Measurements from ENCODE around the gene CEP128.
"Not testable (repeated sequence)": the region's sequence is repeated elsewhere in the genome, so short reads cannot be mapped to it uniquely, and the experiment has no call there.

The CEP128 gene

DNA sequence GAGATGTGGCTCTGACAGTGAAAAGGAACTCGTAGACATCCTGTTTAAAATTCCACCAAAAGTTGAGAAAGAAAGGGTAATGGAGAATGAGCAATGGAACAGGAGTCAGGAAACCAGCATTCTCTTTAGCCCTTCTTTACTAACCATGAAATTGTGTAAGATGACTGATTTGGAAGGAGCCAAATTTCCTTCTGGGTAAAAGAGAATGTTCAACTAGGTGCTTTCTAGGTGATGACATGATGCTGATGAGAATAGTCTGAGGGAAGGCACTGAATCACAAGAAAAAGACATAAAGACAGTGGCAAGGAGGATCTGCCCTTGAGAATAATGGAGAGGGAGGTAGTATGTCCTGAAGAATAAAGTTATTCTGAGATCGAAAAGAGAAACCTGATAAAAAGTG lies 16.1 kb upstream of the CEP128 start:
- H3K27me3 ChIP-seq, result peaks cover 12% of the 10 kb centered on the region
- peaks cover 11 to 14% of the 10 kb centered on the region in 2 experiments for H3K4me1 ChIP-seq (ENCODE audit: control insufficient read depth in 1 of 2, insufficient read depth in 1 of 2, low read depth in 1 of 2, low read length in 1 of 2)
- no peak overlapping the region for H3K4me3 ChIP-seq (ENCODE audit: low read depth in 1 of 2, low read length in 1 of 2)
- no peaks in the 10 kb centered on the region for H3K9me3 ChIP-seq
- no peaks in the 10 kb centered on the region for H3K36me3 ChIP-seq
- no peak overlapping the region for H3K27ac ChIP-seq
- TF ChIP-seq CTCF (IDR thresholded peaks at IDR 0.05), result no peak

DNA sequence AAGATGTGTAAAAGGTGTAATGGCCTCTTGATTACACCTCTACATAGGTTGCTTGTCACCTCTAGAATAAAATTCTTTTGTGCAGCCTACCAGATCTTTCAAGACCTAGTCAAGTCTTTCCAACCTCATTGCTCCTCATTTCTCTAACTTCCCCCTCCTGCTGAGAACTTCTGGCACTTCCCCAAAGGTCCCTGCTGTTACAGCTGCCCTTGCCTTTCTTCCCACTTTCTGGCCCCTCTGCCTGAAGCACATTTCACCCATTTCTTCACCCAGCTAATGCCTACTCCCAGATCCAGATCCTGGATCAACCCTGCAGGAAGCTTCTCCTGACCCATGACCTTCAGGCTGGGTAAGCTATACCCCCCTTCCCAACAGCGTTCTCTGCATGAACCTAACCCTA lies 15.4 kb upstream of the CEP128 start:
- no peak for TF ChIP-seq CTCF (IDR thresholded peaks at IDR 0.05)
- Histone ChIP-seq H3K27me3 (peaks cover 12% of the 10 kb centered on the region), H3K9me3 (no peaks in the 10 kb centered on the region), H3K27ac (no peak overlapping the region), H3K36me3 (no peaks in the 10 kb centered on the region), H3K4me1 (ENCODE audit: control insufficient read depth in 1 of 2, insufficient read depth in 1 of 2, low read depth in 1 of 2, low read length in 1 of 2) (peaks cover 11 to 14% of the 10 kb centered on the region in 2 experiments), H3K4me3 (ENCODE audit: low read depth in 1 of 2, low read length in 1 of 2) (no peak overlapping the region)

DNA sequence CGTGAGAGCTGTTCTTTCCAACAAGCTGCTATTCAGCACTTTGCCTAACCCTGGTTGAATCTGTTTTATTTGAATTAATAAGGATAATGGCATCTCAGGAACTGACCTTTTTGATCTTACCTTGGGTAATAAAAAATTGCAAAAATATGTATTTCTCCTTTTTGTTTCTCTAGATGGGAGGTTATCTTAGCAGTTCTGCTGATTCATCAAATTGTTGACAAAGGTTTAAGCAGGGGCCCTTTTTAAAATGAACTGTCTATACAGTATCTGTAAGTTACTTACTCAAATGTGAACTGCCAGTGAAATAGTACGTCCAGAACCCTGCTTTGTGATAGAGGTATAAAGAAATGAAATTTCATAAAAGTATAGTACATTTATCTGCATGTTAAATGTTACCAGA lies 14.6 kb upstream of the CEP128 start:
- Histone ChIP-seq H3K27me3 (peaks cover 12% of the 10 kb centered on the region), H3K9me3 (no peaks in the 10 kb centered on the region), H3K4me1 (ENCODE audit: control insufficient read depth in 1 of 2, insufficient read depth in 1 of 2, low read depth in 1 of 2, low read length in 1 of 2) (peaks cover 11 to 14% of the 10 kb centered on the region in 2 experiments), H3K36me3 (no peaks in the 10 kb centered on the region), H3K4me3 (ENCODE audit: low read depth in 1 of 2, low read length in 1 of 2) (no peak overlapping the region), H3K27ac (no peak overlapping the region)
- TF ChIP-seq CTCF (IDR thresholded peaks at IDR 0.05), result no peak

GRCh38 chr14:80955416-80955941 lies 13.9 kb upstream of the CEP128 start, which contains the start of gene TSHR:
TSS of gene TSHR (plus strand) at chr14:80955621. CDS start at chr14:80955681, 60 bp downstream.
- Histone ChIP-seq H3K9me3 (no peaks in the 10 kb centered on the region), H3K36me3 (no peaks in the 10 kb centered on the region), H3K4me1 (ENCODE audit: control insufficient read depth in 1 of 2, insufficient read depth in 1 of 2, low read depth in 1 of 2, low read length in 1 of 2) (peaks cover 11 to 14% of the 10 kb centered on the region in 2 experiments), H3K27me3 (peaks cover 12% of the 10 kb centered on the region), H3K4me3 (ENCODE audit: low read depth in 1 of 2, low read length in 1 of 2) (peak within 1 kb of the TSS; percentile 59 to 69), H3K27ac (no peak within 1 kb of the TSS)
- TF ChIP-seq CTCF (IDR thresholded peaks at IDR 0.05), result no peak

- Histone ChIP-seq H3K4me3 (ENCODE audit: low read depth in 1 of 2, low read length in 1 of 2) (peak overlapping the region; percentile 59 to 69), H3K36me3 (no peaks in the 10 kb centered on the region), H3K27me3 (peaks cover 12% of the 10 kb centered on the region), H3K4me1 (ENCODE audit: control insufficient read depth in 1 of 2, insufficient read depth in 1 of 2, low read depth in 1 of 2, low read length in 1 of 2) (peaks cover 11 to 14% of the 10 kb centered on the region in 2 experiments), H3K9me3 (no peaks in the 10 kb centered on the region), H3K27ac (no peak overlapping the region)
- TF ChIP-seq CTCF (IDR thresholded peaks at IDR 0.05), result peak; percentile 80
Measured at GRCh38 chr14:80954687-80955299, 13.3 kb upstream of the CEP128 start.

GRCh38 chr14:80953211-80953610 lies 11.7 kb upstream of the CEP128 start:
- H3K4me1 ChIP-seq (ENCODE audit: control insufficient read depth in 1 of 2, insufficient read depth in 1 of 2, low read depth in 1 of 2, low read length in 1 of 2), result peaks cover 11 to 14% of the 10 kb centered on the region in 2 experiments
- H3K36me3 ChIP-seq; H3K27ac ChIP-seq; H3K4me3 ChIP-seq (ENCODE audit: low read depth in 1 of 2, low read length in 1 of 2); H3K9me3 ChIP-seq: not testable (repeated sequence)
- H3K27me3 ChIP-seq, result peaks cover 12% of the 10 kb centered on the region
